ENCODE data around the gene SH2D6. TPM values are rescaled to one million over a fixed set of nuclear protein-coding genes. Genes with fewer than 3 reads are reported as not detected.

SH2D6 gene
- total RNA-seq (2022; extraction: Qiagen RNA extraction): 0.50 to 1.1 TPM (median 0.87 TPM) in 5 replicates

DNA sequence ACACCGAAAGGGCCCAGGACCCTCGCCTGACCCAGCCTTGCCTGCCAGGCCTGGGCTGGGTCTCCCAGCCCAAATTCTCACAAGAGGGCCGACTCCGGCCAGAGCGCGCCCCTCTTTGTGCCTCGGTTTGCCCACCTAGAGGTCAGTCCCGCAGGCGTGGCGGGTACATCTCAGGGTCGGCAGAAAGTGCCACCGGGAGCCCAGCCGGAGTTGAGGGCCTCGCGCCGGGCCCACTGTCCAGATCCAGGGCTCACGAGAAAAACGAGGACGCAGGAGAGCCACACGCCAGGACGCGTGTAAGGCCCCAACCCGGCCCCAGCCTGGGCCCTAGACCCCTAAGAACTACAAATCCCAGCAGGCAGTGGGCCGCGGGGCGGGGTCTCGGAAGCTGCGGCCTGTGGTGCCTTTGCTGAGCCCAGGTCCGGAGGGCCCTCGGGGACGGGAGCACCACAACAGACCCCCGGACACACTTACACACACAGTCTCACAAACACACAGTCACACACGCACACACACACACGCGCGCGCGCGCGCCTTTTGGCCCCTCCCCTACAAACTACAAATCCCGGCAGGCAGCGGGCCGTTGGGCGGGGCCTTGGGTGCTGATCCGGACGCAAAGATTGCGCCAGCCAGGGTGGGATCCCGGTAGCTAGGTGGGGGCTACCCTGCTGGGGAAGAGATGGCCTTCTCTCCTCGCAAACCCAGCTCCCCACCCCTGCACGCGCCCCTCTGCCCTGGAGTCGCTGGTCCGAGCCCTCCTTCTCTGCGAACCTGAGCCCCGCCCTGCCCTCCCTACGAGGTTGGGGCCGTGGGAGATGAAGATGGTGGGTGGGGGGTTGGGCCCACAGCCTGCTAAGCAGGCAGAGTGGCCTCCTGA lies at the start of gene SH2D6:
Gene SH2D6 (plus strand): TSS at position 583 of the 877 bp plus-strand sequence. CDS start 10,752 bp downstream, outside the sequence.

GRCh38 chr2:85409845-85410583 lies 8.5 kb upstream of the SH2D6 start, which contains the start of gene CAPG:
CAPG (minus strand) TSS chr2:85410366; CDS start chr2:85402145, 8,221 bp downstream.

Other genes starting within 250 kb of the SH2D6 start
- 85.6 to 109 TPM (median 101 TPM) in 5 replicates for gene TGOLN2, start 90.7 kb upstream of the SH2D6 start, total RNA-seq (2022; extraction: Qiagen RNA extraction)
- 49.0 to 54.9 TPM (median 52.0 TPM) in 5 replicates for gene RETSAT, start 64.2 kb upstream of the SH2D6 start, total RNA-seq (2022; extraction: Qiagen RNA extraction)
- gene ELMOD3, start 63.9 kb upstream of the SH2D6 start, total RNA-seq (2022; extraction: Qiagen RNA extraction): 10.8 to 14.5 TPM (median 12.7 TPM) in 5 replicates
- 81.9 to 122 TPM (median 101 TPM) in 5 replicates for gene CAPG, start 8.3 kb upstream of the SH2D6 start, total RNA-seq (2022; extraction: Qiagen RNA extraction)
- gene MAT2A, start 120.5 kb downstream of the SH2D6 start, total RNA-seq (2022; extraction: Qiagen RNA extraction): 461 to 486 TPM (median 479 TPM) in 5 replicates
- 36.1 to 46.7 TPM (median 44.7 TPM) in 5 replicates for gene GGCX, start 142.8 kb downstream of the SH2D6 start, total RNA-seq (2022; extraction: Qiagen RNA extraction)
- gene VAMP8, start 158.9 kb downstream of the SH2D6 start, total RNA-seq (2022; extraction: Qiagen RNA extraction): 15.2 to 18.7 TPM (median 16.4 TPM) in 5 replicates
- 0.24 to 0.55 TPM in 2 of 5 replicates, not detected in the others for gene VAMP5, start 165.7 kb downstream of the SH2D6 start, total RNA-seq (2022; extraction: Qiagen RNA extraction)
- gene RNF181, start 177.0 kb downstream of the SH2D6 start, total RNA-seq (2022; extraction: Qiagen RNA extraction): 186 to 198 TPM (median 192 TPM) in 5 replicates
- gene TMEM150A, start 184.0 kb downstream of the SH2D6 start, total RNA-seq (2022; extraction: Qiagen RNA extraction): 10.8 to 14.2 TPM (median 13.8 TPM) in 5 replicates
- 20.2 to 29.3 TPM (median 28.1 TPM) in 5 replicates for gene C2orf68, start 193.4 kb downstream of the SH2D6 start, total RNA-seq (2022; extraction: Qiagen RNA extraction)
- gene USP39, start 197.5 kb downstream of the SH2D6 start, total RNA-seq (2022; extraction: Qiagen RNA extraction): 66.6 to 75.7 TPM (median 70.2 TPM) in 5 replicates
- gene SFTPB, start 249.5 kb downstream of the SH2D6 start, total RNA-seq (2022; extraction: Qiagen RNA extraction): 0.10 to 0.24 TPM (median 0.13 TPM) in 5 replicates